Measurements from ENCODE around the gene PEX3.

Gene PEX3

GRCh38 chr6:143510991-143511891 is 60.6 kb downstream of the PEX3 start, which contains the start of gene FUCA2:
TSS of gene FUCA2 (minus strand) at chr6:143511720. CDS start at chr6:143511634, 86 bp downstream.
- in situ Hi-C loops (cut with HindIII; ENCODE audit: low sequenced_read_pairs): no loop called here
- H3K4me3 ChIP-seq (ENCODE audit: low read depth, low read length): peak within 1 kb of the TSS; percentile 59
- DNase-seq (ENCODE audit: low read depth, low spot score): peak; percentile 89
- TF ChIP-seq, protein P1, sequence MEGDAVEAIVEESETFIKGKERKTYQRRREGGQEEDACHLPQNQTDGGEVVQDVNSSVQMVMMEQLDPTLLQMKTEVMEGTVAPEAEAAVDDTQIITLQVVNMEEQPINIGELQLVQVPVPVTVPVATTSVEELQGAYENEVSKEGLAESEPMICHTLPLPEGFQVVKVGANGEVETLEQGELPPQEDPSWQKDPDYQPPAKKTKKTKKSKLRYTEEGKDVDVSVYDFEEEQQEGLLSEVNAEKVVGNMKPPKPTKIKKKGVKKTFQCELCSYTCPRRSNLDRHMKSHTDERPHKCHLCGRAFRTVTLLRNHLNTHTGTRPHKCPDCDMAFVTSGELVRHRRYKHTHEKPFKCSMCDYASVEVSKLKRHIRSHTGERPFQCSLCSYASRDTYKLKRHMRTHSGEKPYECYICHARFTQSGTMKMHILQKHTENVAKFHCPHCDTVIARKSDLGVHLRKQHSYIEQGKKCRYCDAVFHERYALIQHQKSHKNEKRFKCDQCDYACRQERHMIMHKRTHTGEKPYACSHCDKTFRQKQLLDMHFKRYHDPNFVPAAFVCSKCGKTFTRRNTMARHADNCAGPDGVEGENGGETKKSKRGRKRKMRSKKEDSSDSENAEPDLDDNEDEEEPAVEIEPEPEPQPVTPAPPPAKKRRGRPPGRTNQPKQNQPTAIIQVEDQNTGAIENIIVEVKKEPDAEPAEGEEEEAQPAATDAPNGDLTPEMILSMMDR (IDR thresholded peaks at IDR 0.05; ENCODE audit: low read depth, low read length): peak; percentile 0

GRCh38 chr6:143513410-143513809 is 62.8 kb downstream of the PEX3 start:
- no peak for DNase-seq (ENCODE audit: low read depth, low spot score)
- TF ChIP-seq, protein P1 (IDR thresholded peaks at IDR 0.05; ENCODE audit: low read depth, low read length): peak; percentile 38
- no peak overlapping the region for H3K4me3 ChIP-seq (ENCODE audit: low read depth, low read length)
- in situ Hi-C loops (cut with HindIII; ENCODE audit: low sequenced_read_pairs): no loop called here

- TF ChIP-seq, protein P1 (IDR thresholded peaks at IDR 0.05; ENCODE audit: low read depth, low read length): no peak
- in situ Hi-C loops (cut with HindIII; ENCODE audit: low sequenced_read_pairs): no loop called here
- no peak overlapping the region for H3K4me3 ChIP-seq (ENCODE audit: low read depth, low read length)
- peak; percentile 29 for DNase-seq (ENCODE audit: low read depth, low spot score)
Measured at GRCh38 chr6:143515061-143515760, 64.6 kb downstream of the PEX3 start.

DNA sequence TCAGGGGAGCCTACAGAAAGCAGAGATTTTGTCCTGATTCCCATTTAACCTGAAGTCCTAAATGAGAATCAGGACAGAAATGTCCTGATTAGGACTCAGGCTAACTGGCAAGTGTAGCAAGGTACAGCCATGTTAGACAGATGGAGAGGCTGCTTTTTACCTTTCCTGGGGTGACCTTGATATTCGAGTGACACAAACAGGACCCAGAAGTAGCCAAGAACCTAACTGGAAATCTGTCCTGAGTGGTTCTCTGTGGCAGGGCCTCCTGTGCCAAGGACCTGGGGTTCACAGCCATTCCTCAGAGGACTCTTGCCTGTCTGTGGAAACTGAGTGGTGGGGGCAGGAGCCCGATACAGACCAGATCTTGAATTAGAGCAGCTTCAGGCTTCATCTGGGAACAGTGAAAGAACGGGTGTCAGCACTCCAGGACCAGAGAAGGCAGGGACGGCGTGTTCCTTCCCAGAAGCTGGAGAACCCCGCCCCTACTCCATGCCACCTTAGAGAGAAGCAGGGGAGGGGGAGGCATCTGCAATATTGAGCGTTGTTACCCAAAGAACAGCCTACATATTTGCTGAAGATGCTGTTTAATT is 65.3 kb downstream of the PEX3 start:
- no peak overlapping the region for H3K4me3 ChIP-seq (ENCODE audit: low read depth, low read length)
- TF ChIP-seq, protein P1 (IDR thresholded peaks at IDR 0.05; ENCODE audit: low read depth, low read length): no peak
- in situ Hi-C loops (cut with HindIII; ENCODE audit: low sequenced_read_pairs): no loop called here
- DNase-seq (ENCODE audit: low read depth, low spot score): no peak

GRCh38 chr6:143516690-143517446 is 66.3 kb downstream of the PEX3 start:
- in situ Hi-C loops (cut with HindIII; ENCODE audit: low sequenced_read_pairs): no loop called here
- no peak overlapping the region for H3K4me3 ChIP-seq (ENCODE audit: low read depth, low read length)
- TF ChIP-seq, protein P1 (IDR thresholded peaks at IDR 0.05; ENCODE audit: low read depth, low read length): no peak
- DNase-seq (ENCODE audit: low read depth, low spot score): no peak

DNA sequence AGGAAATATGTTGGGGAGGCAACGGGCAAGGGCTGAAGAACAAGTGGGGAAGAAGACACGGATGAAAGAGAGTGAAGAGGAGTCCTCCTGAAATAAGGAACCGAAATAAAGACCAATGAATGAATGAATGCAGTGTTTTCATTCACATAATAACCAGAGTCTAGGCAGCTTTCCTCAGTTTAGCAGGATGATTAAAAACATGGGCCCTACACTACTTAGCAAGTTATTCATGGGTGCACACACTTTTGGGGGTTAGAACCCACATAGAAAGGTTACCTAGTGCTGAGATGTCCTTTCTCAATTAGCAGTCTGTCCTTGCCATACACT is 66.8 kb downstream of the PEX3 start:
- DNase-seq (ENCODE audit: low read depth, low spot score): no peak
- no peak overlapping the region for H3K4me3 ChIP-seq (ENCODE audit: low read depth, low read length)
- TF ChIP-seq, protein P1 (IDR thresholded peaks at IDR 0.05; ENCODE audit: low read depth, low read length): no peak
- in situ Hi-C loops (cut with HindIII; ENCODE audit: low sequenced_read_pairs): no loop called here
